H1 (cell line): ENCODE measurements around the gene TAF12. TPM values are rescaled to one million over a fixed set of nuclear protein-coding genes. Genes with fewer than 3 reads are reported as not detected.

ENCODE experiments used
- CTCF ChIA-PET: fragments of 300-600 bp; sonication (Branson Sonifier 250); formaldehyde crosslinking; loops from one replicate; lab custom pipeline; 2021; ENCODE audit not compliant: partially characterized antibody; lab: Charles Lee
- POLR2A ChIA-PET: fragments of 300-600 bp; sonication (Branson Sonifier 250); formaldehyde crosslinking; loops from one replicate; lab custom pipeline; 2021; ENCODE audit warnings: inconsistent platforms; ENCODE audit not compliant: partially characterized antibody; lab: Charles Lee
- DNase-seq, 2 experiments: peaks; one replicate each; pipeline versions ENCODE4 v3.0.0 to v3.0.0-alpha.2; 2010 to 2022; ENCODE audit warnings: low spot score in 2 of 2, low read depth in 1 of 2, mixed read lengths in 1 of 2
- FAIRE-seq: peaks from 2 replicates; lab custom pipeline; 2011; peaks lifted over from hg19 to GRCh38; lab: Jason Lieb, UNC
- H2AFZ ChIP-seq: 2 replicates; pipeline ENCODE4 v1.8.1; 2012; ENCODE audit warnings: low read length, inconsistent platforms
- H2AK5ac ChIP-seq: 2 replicates; pipeline ENCODE4 v1.6.1; 2013; ENCODE audit warnings: low read depth, low read length
- H2BK120ac ChIP-seq: replicated peaks from 2 replicates; pipeline ENCODE3; 2013; ENCODE audit warnings: low read depth, low read length, inconsistent platforms
- H2BK12ac ChIP-seq: 2 replicates; pipeline ENCODE4 v1.6.1; 2013; ENCODE audit warnings: low read depth, low read length
- H2BK15ac ChIP-seq: 2 replicates; pipeline ENCODE4 v1.6.1; 2013; ENCODE audit warnings: low read length
- H2BK20ac ChIP-seq: 2 replicates; pipeline ENCODE4 v1.6.1; 2013; ENCODE audit warnings: low read length
- H2BK5ac ChIP-seq: 2 replicates; pipeline ENCODE4 v1.6.1; 2013; ENCODE audit warnings: low read depth, low read length
- H3K14ac ChIP-seq: 2 replicates; pipeline ENCODE4 v1.6.1; 2013; ENCODE audit warnings: inconsistent platforms; ENCODE audit not compliant: insufficient read length
- H3K18ac ChIP-seq: 2 replicates; pipeline ENCODE4 v1.6.1; 2013; ENCODE audit warnings: low read length; ENCODE audit errors: extremely low read depth
- H3K23ac ChIP-seq: 2 replicates; pipeline ENCODE4 v1.6.1; 2013; ENCODE audit warnings: inconsistent platforms; ENCODE audit not compliant: insufficient read length
- H3K23me2 ChIP-seq: 2 replicates; pipeline ENCODE4 v1.6.1; 2013; ENCODE audit warnings: low read depth, low read length
- H3K27ac ChIP-seq: 2 replicates; pipeline ENCODE4 v1.6.1; 2011; ENCODE audit warnings: low read depth, low read length, inconsistent platforms
- H3K27me3 ChIP-seq, 4 experiments: replicated peaks in 1 of 4; 1 replicate in 1 of 4; 2 replicates in 3 of 4; pipeline versions ENCODE4 v1.6.1 to v1.8.1; 2011 to 2013; ENCODE audit warnings: low read length in 3 of 4, mild to moderate bottlenecking in 3 of 4, inconsistent platforms in 2 of 4, mixed read lengths in 2 of 4, moderate library complexity in 1 of 4; ENCODE audit not compliant: control insufficient read depth in 3 of 4, insufficient read depth in 3 of 4; ENCODE audit errors: extremely low read depth in 1 of 4
- H3K36me3 ChIP-seq, 4 experiments: 2 replicates each; pipeline versions ENCODE4 v1.6.1 to v1.8.1; 2011 to 2013; ENCODE audit warnings: mild to moderate bottlenecking in 4 of 4, low read length in 3 of 4, moderate library complexity in 2 of 4, control low read depth in 1 of 4, inconsistent platforms in 1 of 4; ENCODE audit not compliant: insufficient read depth in 4 of 4, control insufficient read depth in 2 of 4
- H3K4ac ChIP-seq: replicated peaks from 2 replicates; pipeline ENCODE3; 2013; ENCODE audit warnings: low read length, low read depth, mixed read lengths, inconsistent platforms; ENCODE audit not compliant: insufficient read length
- H3K4me1 ChIP-seq, 4 experiments: replicated peaks in 1 of 4; 1 replicate in 1 of 4; 2 replicates in 3 of 4; pipeline versions ENCODE4 v1.6.1 to v1.8.1; 2011 to 2013; ENCODE audit warnings: low read length in 3 of 4, inconsistent platforms in 2 of 4, mixed read lengths in 1 of 4; ENCODE audit not compliant: insufficient read depth in 4 of 4, control insufficient read depth in 3 of 4
- H3K4me2 ChIP-seq, 2 experiments: 2 replicates each; pipeline versions ENCODE4 v1.6.1 to v1.8.1; 2011 to 2013; ENCODE audit warnings: low read depth in 2 of 2, low read length in 2 of 2, control low read depth in 1 of 2, inconsistent platforms in 1 of 2, mild to moderate bottlenecking in 1 of 2; ENCODE audit not compliant: insufficient read depth in 1 of 2
- H3K4me3 ChIP-seq, 4 experiments: fragments of 200-600, 300-600 bp in 1 of 4; sonication (generic), shearing (Covaris generic), sonication (Bioruptor Twin) in 1 of 4; 2 replicates each; pipeline versions ENCODE4 v1.5.1 to v1.8.1; 2011 to 2016; ENCODE audit warnings: low read length in 4 of 4, low read depth in 3 of 4, control low read depth in 2 of 4, inconsistent platforms in 2 of 4, mild to moderate bottlenecking in 2 of 4, mixed read lengths in 1 of 4, moderate library complexity in 1 of 4; ENCODE audit not compliant: insufficient read depth in 2 of 4; ENCODE audit errors: extremely low read depth in 1 of 4
- H3K56ac ChIP-seq: replicated peaks from 2 replicates; pipeline ENCODE3; 2013; ENCODE audit warnings: low read depth, mild to moderate bottlenecking, mixed read lengths, low read length, inconsistent platforms; ENCODE audit not compliant: insufficient read length
- H3K79me1 ChIP-seq: 2 replicates; pipeline ENCODE4 v1.6.1; 2013; ENCODE audit warnings: low read depth, low read length, control low read depth
- H3K79me2 ChIP-seq, 2 experiments: 2 replicates each; pipeline versions ENCODE4 v1.6.1 to v1.8.1; 2012 to 2013; ENCODE audit warnings: low read length in 2 of 2, mild to moderate bottlenecking in 2 of 2, inconsistent platforms in 1 of 2; ENCODE audit not compliant: insufficient read depth in 2 of 2, control insufficient read depth in 1 of 2
- H3K9ac ChIP-seq, 4 experiments: replicated peaks in 1 of 4; 1 replicate in 1 of 4; 2 replicates in 3 of 4; pipeline versions ENCODE4 v1.6.1 to v1.8.1; 2011 to 2013; ENCODE audit warnings: low read depth in 3 of 4, low read length in 3 of 4, control low read depth in 2 of 4, mild to moderate bottlenecking in 2 of 4, moderate library complexity in 2 of 4, inconsistent platforms in 1 of 4; ENCODE audit errors: extremely low read depth in 1 of 4
- H3K9me3 ChIP-seq, 2 experiments: 2 replicates each; pipeline versions ENCODE4 v1.6.1 to v1.8.1; 2012 to 2013; ENCODE audit warnings: mild to moderate bottlenecking in 2 of 2, moderate library complexity in 2 of 2, control low read depth in 1 of 2, inconsistent platforms in 1 of 2, low read depth in 1 of 2, low read length in 1 of 2, mixed read lengths in 1 of 2; ENCODE audit not compliant: insufficient read depth in 2 of 2
- H4K20me1 ChIP-seq, 2 experiments: replicated peaks in 1 of 2; 2 replicates each; pipeline versions ENCODE3 to v1.8.1; 2011 to 2013; ENCODE audit warnings: inconsistent platforms in 2 of 2, low read length in 2 of 2, mild to moderate bottlenecking in 1 of 2; ENCODE audit not compliant: insufficient read depth in 2 of 2, control insufficient read depth in 1 of 2
- H4K5ac ChIP-seq: 2 replicates; pipeline ENCODE4 v1.6.1; 2013; ENCODE audit warnings: low read length, low read depth, mixed read lengths, inconsistent platforms; ENCODE audit not compliant: insufficient read length
- H4K8ac ChIP-seq: 2 replicates; pipeline ENCODE4 v1.8.0; 2013; ENCODE audit warnings: mild to moderate bottlenecking, moderate library complexity, low read length, inconsistent platforms; ENCODE audit not compliant: insufficient read depth; ENCODE audit errors: extremely low read depth
- H4K91ac ChIP-seq: replicated peaks from 2 replicates; pipeline ENCODE3; 2013; ENCODE audit warnings: low read length, mixed read lengths, inconsistent platforms; ENCODE audit not compliant: insufficient read length
- CTCF ChIP-seq, 3 experiments: IDR thresholded peaks; 1 replicate in 2 of 3; 2 replicates in 1 of 3; pipeline versions ENCODE4 v1.5.1 to v1.6.1; 2011; ENCODE audit warnings: low read length in 3 of 3, mild to moderate bottlenecking in 3 of 3, inconsistent platforms in 2 of 3, low read depth in 1 of 3, moderate library complexity in 1 of 3; ENCODE audit not compliant: insufficient read depth in 1 of 3; ENCODE audit errors: control extremely low read depth in 1 of 3
- EP300 ChIP-seq, 2 experiments: IDR thresholded peaks; 1 replicate in 1 of 2; 2 replicates in 1 of 2; pipeline ENCODE4 v1.6.1; 2011 to 2012; ENCODE audit warnings: low read depth in 2 of 2, low read length in 2 of 2, mild to moderate bottlenecking in 2 of 2, borderline replicate concordance in 1 of 2, inconsistent platforms in 1 of 2, moderate library complexity in 1 of 2
- KDM1A ChIP-seq: fragments of 200-600, 300-600 bp; sonication (generic); IDR thresholded peaks from 2 replicates; pipeline ENCODE4 v1.7.1; 2016; ENCODE audit warnings: mild to moderate bottlenecking, low read length, borderline replicate concordance
- MAFK ChIP-seq: IDR thresholded peaks from 2 replicates; pipeline ENCODE4 v1.6.1; 2012; ENCODE audit warnings: low read depth, mild to moderate bottlenecking, improper control_type of control experiment, low read length
- RFX5 ChIP-seq: IDR thresholded peaks from 2 replicates; pipeline ENCODE4 v1.6.1; 2011; ENCODE audit warnings: low read depth, low read length, improper control_type of control experiment, borderline replicate concordance
- SIN3A ChIP-seq, 2 experiments: IDR thresholded peaks in 1 of 2; conservative IDR thresholded peaks in 1 of 2; 2 replicates each; pipeline ENCODE4 v1.6.1; 2011 to 2012; ENCODE audit warnings: low read length in 2 of 2, improper control_type of control experiment in 1 of 2, low read depth in 1 of 2, mild to moderate bottlenecking in 1 of 2
- TBP ChIP-seq: IDR thresholded peaks from 2 replicates; pipeline ENCODE4 v1.6.1; 2011; ENCODE audit warnings: low read depth, low read length, improper control_type of control experiment
- WGBS, 2 experiments: shearing (Covaris generic) in 1 of 2; methylation state at CpG; one replicate each; pipeline versions ENCODE4 v1.1.6 to v1.1.7; 2013 to 2015; ENCODE audit warnings: low lambda C conversion rate in 2 of 2, mixed read lengths in 2 of 2, inconsistent platforms in 1 of 2, low coverage in 1 of 2, missing lambda C conversion rate in 1 of 2; ENCODE audit not compliant: insufficient replicate concordance in 2 of 2, insufficient coverage in 1 of 2, insufficient read length in 1 of 2; ENCODE audit errors: extremely low coverage in 1 of 2, missing lambda C conversion rate in 1 of 2; 5-methylcytosine and 5-hydroxymethylcytosine counted together
- polyA plus RNA-seq, 7 experiments: library from polyadenylated mRNA; depleted of rRNA in 3 of 7; stranded (reverse) in 5 of 7; unstranded in 2 of 7; fragments of >200 nt in 5 of 7; fragments of 200-250 nt in 2 of 7; gene quantifications; 1 replicate in 5 of 7; 2 replicates in 1 of 7; 4 replicates in 1 of 7; pipeline versions ENCODE4 v1.2.1 to v1.2.3, GENCODE V29; 2011 to 2013; ENCODE audit warnings: missing spikeins in 2 of 7, mixed read lengths in 2 of 7
- total RNA-seq: library from RNA; stranded (reverse); fragmentation: NEBNext Ultra II Directional; extraction: Animal tissue kit (Norgen Biotek cat#: 25700); gene quantifications from 2 replicates; pipeline ENCODE4 v1.2.1, GENCODE V29; 2021

The TAF12 gene
- total and polyA plus RNA-seq, 2 of the 8 experiments (the other 6 are each of a cell fraction or from before 2014, with no cell fraction given), result 25.1 to 27.2 TPM

GRCh38 chr1:28565040-28565439 is 77.8 kb downstream of the TAF12 start:
- no peak for FAIRE-seq
- Histone ChIP-seq H2AFZ (no peak overlapping the region), H3K27me3 (no peaks in the 10 kb centered on the region), H2BK20ac (no peak overlapping the region), H3K56ac (no peak overlapping the region), H2BK5ac (no peak overlapping the region), H3K4me3 (no peak overlapping the region), H3K4ac (no peak overlapping the region), H4K8ac (no peak overlapping the region), H3K79me2 (no peaks in the 10 kb centered on the region), H2AK5ac (no peak overlapping the region), H3K9me3 (no peaks in the 10 kb centered on the region), H3K4me2 (no peak overlapping the region), H4K91ac (no peak overlapping the region), H2BK15ac (no peak overlapping the region), H2BK120ac (no peak overlapping the region), H3K9ac (no peak overlapping the region), H3K79me1 (no peaks in the 10 kb centered on the region), H3K27ac (no peak overlapping the region), H3K18ac (no peak overlapping the region), H2BK12ac (no peak overlapping the region), H4K20me1 (peaks cover 0 to 1% of the 10 kb centered on the region in 2 experiments), H3K4me1 (no peaks in the 10 kb centered on the region), H3K23ac (no peak overlapping the region), H4K5ac (no peak overlapping the region), H3K36me3 (peaks cover 22 to 57% (median 48%) of the 10 kb centered on the region in 4 experiments), H3K23me2 (no peaks in the 10 kb centered on the region), H3K14ac (no peak overlapping the region)
- ChIA-PET CTCF (interaction anchor here (0.6 to 2.4 kb wide), 9 partner anchors 11 to 346 kb away, joined by 3 to 9 read pairs (median 3); no protein-coding TSS in a partner anchor), POLR2A (interaction anchor here (0.7 to 29.3 kb wide), 8 partner anchors 4 to 910 kb away, joined by 3 to 552 read pairs (median 4); partner anchors contain the start of gene TRNAU1AP)
- DNase-seq, result no peak
- TF ChIP-seq MAFK (no peak), SIN3A (conservative IDR thresholded peaks at IDR 0.05 in 1 of 2, IDR thresholded peaks at IDR 0.05 in 1 of 2; ENCODE audit: low read depth in 1 of 2, low read length in 2 of 2) (no peak), TBP (no peak), CTCF (IDR thresholded peaks at IDR 0.05; ENCODE audit: control extremely low read depth in 1 of 3, insufficient read depth in 1 of 3, low read depth in 1 of 3, low read length in 3 of 3) (no peak), KDM1A (no peak), EP300 (IDR thresholded peaks at IDR 0.05; ENCODE audit: borderline replicate concordance in 1 of 2, low read depth in 2 of 2, low read length in 2 of 2) (no peak), RFX5 (no peak)
- WGBS, 2 experiments, result 98% methylated on average over 7 of the region's 7 CpGs; no CpG with 5 or more reads in 1 of the 2 experiments
